ENCODE measurements around the gene NR2E3.
A peak's percentile ranks its signal among the peaks of the same experiment; 100 is the strongest.

NR2E3 gene

GRCh38 chr15:71810256-71811035 lies at the start of gene NR2E3:
Gene NR2E3, plus strand, starts transcription at chr15:71810554. Its CDS starts 190 bp downstream, at chr15:71810744.
- no peak for DNase-seq

- no peak for DNase-seq
Measured at GRCh38 chr15:71760852-71761251, 49.5 kb upstream of the NR2E3 start.

- no peak for DNase-seq
Measured at GRCh38 chr15:71761649-71762048, 48.7 kb upstream of the NR2E3 start.

GRCh38 chr15:71768184-71768583 lies 42.2 kb upstream of the NR2E3 start:
- no peak for DNase-seq

- DNase-seq: no peak
Measured at GRCh38 chr15:71773206-71773859, 37.0 kb upstream of the NR2E3 start.

GRCh38 chr15:71775856-71776255 lies 34.5 kb upstream of the NR2E3 start:
- no peak for DNase-seq

- no peak for DNase-seq
Measured at GRCh38 chr15:71776304-71776703, 34.0 kb upstream of the NR2E3 start.

- no peak for DNase-seq
Measured at GRCh38 chr15:71777216-71777943, 33.0 kb upstream of the NR2E3 start.

GRCh38 chr15:71779073-71779797 lies 31.1 kb upstream of the NR2E3 start:
- no peak for DNase-seq

GRCh38 chr15:71780115-71780976 lies 30.0 kb upstream of the NR2E3 start:
- DNase-seq: peak; percentile 28

GRCh38 chr15:71781179-71781964 lies 29.0 kb upstream of the NR2E3 start:
- no peak for DNase-seq

- no peak for DNase-seq
Measured at GRCh38 chr15:71781965-71782265, 28.4 kb upstream of the NR2E3 start.

GRCh38 chr15:71782422-71783165 lies 27.8 kb upstream of the NR2E3 start:
- DNase-seq: no peak

- DNase-seq: peak; percentile 5
Measured at GRCh38 chr15:71784719-71785118, 25.6 kb upstream of the NR2E3 start.

GRCh38 chr15:71785996-71786395 lies 24.4 kb upstream of the NR2E3 start:
- DNase-seq: no peak

GRCh38 chr15:71786673-71787072 lies 23.7 kb upstream of the NR2E3 start:
- DNase-seq: no peak

GRCh38 chr15:71788646-71789579 lies 21.4 kb upstream of the NR2E3 start:
- no peak for DNase-seq

- DNase-seq: no peak
Measured at GRCh38 chr15:71789616-71790015, 20.7 kb upstream of the NR2E3 start.

- no peak for DNase-seq
Measured at GRCh38 chr15:71790081-71790480, 20.3 kb upstream of the NR2E3 start.

- no peak for DNase-seq
Measured at GRCh38 chr15:71791975-71792374, 18.4 kb upstream of the NR2E3 start.

All from CD4-positive, alpha-beta T cell treated with Interleukin-10 for 1 hour (primary cell).